HS-5 (cell line): ENCODE data around the gene PLEKHS1.

Source experiments
- DNase-seq: peaks from one replicate; pipeline ENCODE4 v3.0.0-alpha.2; 2012; ENCODE audit warnings: low read depth

PLEKHS1 gene

GRCh38 chr10:113751181-113751732 lies at the start of gene PLEKHS1:
Gene PLEKHS1, plus strand, starts transcription at chr10:113751682. Its CDS starts 3,596 bp downstream, at chr10:113755278.
- no peak for DNase-seq

DNA sequence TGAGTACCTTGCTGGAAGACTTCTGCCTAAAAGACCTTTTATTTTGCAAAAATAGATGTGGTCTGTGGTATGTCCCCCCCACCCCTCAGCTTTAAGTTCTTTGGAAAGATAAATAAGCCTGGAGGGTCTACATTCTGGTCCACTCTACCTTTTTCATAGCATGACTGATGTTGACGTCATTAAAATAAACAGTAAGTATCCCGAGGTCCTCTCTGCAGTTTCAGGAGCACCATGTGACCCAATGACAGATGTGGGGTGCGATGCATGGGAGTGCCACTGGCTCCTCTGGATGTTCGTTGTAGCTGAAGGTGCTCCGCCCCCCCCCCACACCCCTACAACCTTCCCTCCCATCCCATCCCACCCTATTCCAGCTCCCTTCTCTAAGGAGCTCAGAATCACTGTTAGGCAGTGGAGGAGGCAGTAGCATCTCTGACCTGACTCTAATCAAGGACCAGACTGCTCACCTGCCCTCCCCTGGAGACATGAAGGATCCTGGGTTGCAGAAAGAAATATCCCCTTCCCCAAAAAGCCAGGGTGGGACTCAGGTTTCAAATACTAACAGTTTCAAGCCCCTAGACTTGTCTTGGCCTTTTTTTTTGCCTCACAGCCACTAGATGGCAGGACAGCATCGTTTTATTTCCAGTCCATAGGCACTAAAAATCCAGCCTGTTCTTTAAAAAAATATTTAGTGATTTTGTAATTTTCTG lies 46.7 kb upstream of the PLEKHS1 start:
- peak; percentile 9 for DNase-seq

DNA sequence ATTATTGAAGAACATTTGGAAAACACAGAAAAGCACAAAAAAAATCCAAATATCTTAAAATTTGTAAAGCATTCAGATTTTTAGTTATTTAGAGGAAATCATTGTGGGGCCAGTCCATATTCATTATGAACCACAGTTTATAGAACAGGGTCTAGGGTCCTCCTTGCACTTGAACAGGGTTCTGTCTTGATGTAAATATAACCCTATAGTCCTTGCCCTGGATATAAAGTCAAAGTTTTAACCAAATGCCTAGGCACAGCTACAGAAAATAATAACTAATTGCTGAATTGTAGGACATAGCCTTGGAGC lies 46.2 kb upstream of the PLEKHS1 start:
- DNase-seq = no peak

- no peak for DNase-seq
Measured at GRCh38 chr10:113706623-113707022, 44.9 kb upstream of the PLEKHS1 start.

DNA sequence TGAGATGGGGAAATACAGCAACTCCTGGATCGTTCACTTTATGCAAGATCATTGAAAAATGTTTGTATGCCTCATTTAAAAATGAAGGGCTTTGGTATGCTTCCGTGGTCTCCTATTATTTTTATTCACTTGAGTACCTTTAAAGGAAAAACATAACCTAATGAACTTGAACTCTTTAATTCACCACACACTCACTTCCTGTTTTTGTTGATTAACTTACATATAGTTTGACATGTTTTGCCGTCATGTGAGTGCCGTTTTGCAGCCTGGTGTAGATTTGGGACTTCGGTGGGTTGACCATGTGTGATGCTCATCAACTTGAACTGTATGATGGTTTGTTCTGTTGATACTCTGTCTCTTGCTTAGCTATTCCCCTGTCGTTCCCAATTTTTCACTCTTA lies 42.8 kb upstream of the PLEKHS1 start:
- no peak for DNase-seq

GRCh38 chr10:113709221-113709838 lies 42.2 kb upstream of the PLEKHS1 start:
- peak; percentile 33 for DNase-seq

DNA sequence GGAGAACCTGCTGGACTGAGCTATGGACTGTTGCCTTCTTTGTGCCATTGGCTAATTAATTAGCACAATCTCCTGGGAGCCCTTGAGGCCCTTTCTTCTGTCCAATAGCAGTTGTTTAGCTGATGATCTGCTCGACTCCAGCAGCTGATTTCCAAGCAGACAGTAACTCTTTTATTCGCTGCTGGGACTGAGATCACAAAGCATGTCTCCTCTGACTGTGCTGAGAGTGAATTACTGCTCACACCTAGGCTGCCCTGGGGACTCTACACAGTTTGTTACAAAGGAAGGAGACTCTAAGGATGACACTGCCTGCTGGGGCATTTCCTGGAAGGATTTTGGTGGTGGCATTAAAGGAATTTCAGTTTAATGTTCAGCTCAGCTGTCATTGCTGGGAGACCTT lies 40.3 kb upstream of the PLEKHS1 start:
- no peak for DNase-seq

GRCh38 chr10:113712024-113712423 lies 39.5 kb upstream of the PLEKHS1 start:
- DNase-seq = no peak

DNA sequence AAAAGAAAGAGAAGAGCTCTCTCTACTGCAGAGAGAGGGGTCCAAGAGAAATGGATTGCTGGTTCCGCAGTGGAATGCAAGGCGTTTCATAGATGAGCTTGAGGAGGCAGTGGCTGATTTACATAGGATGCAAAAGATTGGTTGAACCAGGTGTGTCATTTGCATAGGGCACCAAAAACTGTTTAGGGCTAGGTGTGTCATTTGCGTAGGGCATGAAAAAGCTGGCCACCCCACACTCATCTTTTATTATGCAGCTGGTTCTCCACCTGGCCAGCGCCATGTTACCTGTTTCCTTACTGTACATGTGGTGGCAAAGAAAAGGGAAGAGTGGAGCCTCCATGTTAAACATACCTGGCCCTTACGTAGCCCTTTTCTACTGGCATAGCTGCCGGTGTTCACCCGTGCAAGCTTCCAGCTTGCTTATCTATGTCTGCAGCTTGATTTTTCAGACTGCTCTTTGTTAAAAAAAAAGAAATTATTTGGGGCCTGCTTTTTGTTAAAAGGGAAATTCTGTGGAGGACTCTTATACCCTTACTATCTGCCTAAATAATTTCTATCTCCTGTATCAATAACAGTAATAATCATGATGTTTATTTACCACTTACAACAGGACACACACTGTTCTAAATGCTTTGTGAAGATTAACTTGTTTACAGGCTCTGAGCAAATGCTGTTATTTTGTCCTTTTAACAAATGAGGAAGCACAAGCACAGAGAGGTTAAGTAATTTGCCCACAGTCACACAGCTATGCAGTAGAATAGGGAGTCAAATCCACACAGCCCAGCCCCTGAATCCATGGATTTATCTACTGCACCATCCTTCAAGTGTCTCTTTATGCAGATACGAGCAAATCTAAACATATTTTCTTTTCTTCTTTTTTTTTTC lies 38.5 kb upstream of the PLEKHS1 start:
- no peak for DNase-seq

DNA sequence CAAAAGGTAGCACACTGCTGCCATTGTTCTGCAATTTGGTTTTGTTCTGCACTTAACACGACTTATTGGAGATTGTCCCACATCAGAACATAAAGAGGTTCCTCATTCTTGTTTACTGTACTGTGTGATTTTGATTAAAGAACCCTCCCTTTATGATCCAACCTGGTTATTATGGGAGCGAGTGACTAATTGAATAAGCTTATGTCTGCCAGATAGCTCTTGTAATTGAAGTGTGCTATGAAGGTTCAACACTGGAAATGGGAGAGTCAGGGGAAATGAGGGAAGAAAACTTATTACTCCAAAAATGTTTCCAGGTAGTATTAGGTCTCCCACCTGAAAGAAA lies 37.9 kb upstream of the PLEKHS1 start:
- no peak for DNase-seq

DNA sequence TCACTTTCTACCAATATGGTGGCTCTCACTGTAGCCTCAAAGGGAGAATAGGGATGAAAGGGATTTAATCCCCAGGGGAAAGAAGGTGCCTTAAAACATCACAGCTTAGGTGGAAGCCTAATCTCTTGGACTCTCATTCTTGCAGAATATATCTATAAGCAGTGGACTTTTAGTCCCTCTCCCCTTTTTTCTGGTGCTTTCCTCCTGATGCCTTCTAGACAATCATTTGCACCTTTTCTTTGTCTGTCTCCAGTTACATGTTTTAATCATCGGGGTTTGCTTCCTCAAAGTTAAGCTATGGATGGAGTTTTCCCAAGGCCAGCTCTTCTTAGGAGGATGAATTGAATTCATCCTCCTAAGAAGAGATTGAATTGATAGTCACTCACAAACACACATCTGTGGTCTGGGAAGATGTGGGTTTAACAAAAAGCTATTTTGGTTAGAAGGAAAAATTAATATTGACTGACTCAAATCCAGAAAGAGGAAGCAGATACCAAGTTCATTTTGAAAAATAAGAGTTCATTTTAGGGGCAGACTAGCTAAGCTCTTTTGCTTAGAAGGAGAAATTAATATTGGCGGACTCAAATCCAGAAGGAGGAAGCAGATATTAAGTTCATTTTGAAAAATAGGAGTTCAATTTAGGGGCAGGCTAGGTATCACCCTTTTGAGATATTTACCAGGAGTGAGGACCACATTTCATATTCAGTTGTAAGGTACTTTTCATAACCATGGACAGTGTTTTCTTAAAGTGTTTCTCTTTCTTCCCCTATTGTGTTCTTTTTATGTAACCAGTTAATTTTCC lies 35.2 kb upstream of the PLEKHS1 start:
- DNase-seq = no peak

DNA sequence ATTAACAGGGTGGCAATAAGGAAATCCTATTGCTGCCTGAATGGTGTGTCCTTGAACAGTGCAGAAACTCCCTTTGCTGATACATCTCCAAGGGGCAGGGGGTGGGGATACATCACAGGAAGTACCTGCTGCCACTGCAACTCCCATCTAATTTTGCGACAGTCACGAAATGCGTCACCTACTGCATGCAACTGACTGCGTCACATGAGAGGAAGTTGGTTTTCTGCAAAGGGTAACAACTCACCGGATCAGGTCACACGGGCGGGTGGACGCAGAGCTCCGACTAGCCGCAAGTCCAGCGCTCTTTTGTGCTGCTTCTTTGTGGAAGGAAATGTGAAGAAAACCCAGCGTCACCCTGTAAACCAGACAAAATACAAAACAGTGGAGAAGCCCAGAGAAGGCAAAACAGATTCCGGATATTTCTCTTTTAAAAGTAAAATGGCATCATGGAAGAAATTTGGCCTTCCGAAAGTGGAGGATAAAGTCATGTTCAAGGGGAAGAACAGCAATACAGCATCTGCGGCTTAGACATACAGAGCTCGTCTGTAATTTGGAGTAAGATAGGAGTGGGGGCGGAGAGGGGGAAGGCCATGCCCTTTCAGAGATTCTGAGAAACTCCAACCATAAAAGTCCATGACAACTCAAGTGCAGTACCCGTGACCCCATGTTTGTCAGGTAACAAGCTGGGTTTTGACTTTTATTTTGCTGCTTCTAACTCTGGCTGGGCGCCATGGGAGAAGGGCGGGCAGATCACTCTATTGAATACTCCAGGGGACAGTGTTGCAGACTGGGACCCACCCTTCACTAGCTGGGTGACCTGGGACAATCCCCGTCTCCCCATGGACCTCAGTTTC lies 32.3 kb upstream of the PLEKHS1 start:
- no peak for DNase-seq

DNA sequence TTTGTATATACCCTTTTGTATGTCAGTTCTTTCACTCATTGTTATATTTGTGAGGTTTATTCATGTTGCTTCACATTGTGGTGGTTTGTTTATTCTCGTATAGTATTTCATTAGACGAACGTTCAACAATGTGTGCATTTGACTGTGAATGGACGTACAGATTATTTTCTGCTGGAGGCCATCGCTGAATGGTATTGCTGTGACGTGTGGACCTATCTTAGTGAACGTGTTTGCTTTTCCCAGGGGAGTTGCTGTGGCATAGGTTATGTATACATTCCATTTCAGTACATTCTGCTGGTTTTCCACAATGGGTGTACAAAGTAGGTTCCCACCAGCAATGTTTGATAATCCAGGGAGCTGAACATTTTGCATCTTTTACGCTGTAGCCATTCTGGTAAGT lies 31.1 kb upstream of the PLEKHS1 start:
- DNase-seq = no peak

DNA sequence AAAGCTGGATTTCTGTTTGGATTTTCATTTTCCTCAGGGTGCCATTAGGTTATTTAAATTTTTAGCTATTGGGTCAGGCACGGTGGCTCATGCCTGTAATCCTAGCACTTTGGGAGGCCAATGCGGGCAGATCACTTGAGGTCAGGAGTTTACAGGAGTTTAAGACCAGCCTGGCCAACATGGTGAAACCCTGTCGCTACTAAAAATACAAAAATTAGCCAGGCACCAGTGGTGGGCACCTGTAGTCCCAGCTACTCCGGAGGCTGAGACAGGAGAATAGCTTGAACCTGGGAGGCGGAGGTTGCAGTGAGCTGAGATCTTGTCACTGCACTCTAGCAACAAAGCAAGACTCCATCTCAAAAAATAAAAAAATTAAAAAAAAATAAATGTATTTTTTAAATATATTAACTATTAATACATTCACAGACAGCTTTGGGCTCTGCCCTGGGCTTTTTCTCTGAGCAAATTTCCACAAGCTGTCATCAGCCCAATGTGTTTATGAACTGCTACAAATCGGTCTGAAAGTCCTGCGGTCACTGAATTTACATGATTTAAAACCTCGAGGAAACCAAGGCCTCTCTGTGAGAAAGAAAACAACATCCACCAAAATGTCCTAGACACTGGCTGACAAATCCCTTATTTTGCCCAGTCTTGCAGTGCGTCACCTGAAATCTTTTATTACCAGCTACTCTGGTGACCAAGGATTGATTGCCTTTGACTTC lies 19.2 kb upstream of the PLEKHS1 start:
- DNase-seq = no peak

GRCh38 chr10:113732966-113733365 lies 18.5 kb upstream of the PLEKHS1 start:
- no peak for DNase-seq

DNA sequence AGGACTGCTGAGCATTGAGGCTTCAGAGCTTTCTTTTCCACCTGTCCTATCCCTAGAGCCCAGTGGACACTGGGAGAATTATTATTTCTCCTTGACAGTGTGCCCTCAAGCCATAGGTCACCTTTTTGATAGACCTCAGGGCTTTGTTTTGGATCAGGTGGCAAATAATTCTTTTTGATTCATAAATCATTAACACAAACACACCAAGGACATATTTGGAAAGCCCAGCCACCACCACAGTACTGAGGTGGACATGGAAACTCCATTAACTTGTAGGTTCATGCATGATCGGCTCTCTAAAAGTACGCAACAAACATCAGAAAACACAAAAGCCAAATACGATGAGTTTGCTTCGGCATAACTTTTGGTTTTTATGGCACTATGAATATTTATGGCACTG lies 17.8 kb upstream of the PLEKHS1 start:
- no peak for DNase-seq

GRCh38 chr10:113735913-113736312 lies 15.6 kb upstream of the PLEKHS1 start:
- no peak for DNase-seq

GRCh38 chr10:113736576-113736975 lies 14.9 kb upstream of the PLEKHS1 start:
- DNase-seq = no peak

- no peak for DNase-seq
Measured at GRCh38 chr10:113739031-113739430, 12.5 kb upstream of the PLEKHS1 start.

- no peak for DNase-seq
Measured at GRCh38 chr10:113739577-113739976, 11.9 kb upstream of the PLEKHS1 start.
